ENCODE data around the gene PTTG1IP. TPM values are rescaled to one million over a fixed set of nuclear protein-coding genes. Genes with fewer than 3 reads are reported as not detected.

Gene PTTG1IP
- total RNA-seq, 2 donors from 2014 or later = 284 to 303 TPM

GRCh38 chr21:44898851-44899767, 25.6 kb upstream of the PTTG1IP start:
- no peak for TF ChIP-seq CTCF (IDR thresholded peaks at IDR 0.05)
- no peaks in the 10 kb centered on the region for H3K9me3 ChIP-seq
- no peak overlapping the region for H3K4me3 ChIP-seq
- DNase-seq (ENCODE audit: low spot score) = no peak
- no peaks in the 10 kb centered on the region for H3K4me1 ChIP-seq
- no peak overlapping the region for H3K27ac ChIP-seq
- no peaks in the 10 kb centered on the region for H3K36me3 ChIP-seq
- H3K27me3 ChIP-seq = no peaks in the 10 kb centered on the region

- no peaks in the 10 kb centered on the region for H3K9me3 ChIP-seq
- H3K4me3 ChIP-seq = no peak overlapping the region
- no peak for DNase-seq (ENCODE audit: low spot score)
- H3K27me3 ChIP-seq = no peaks in the 10 kb centered on the region
- H3K27ac ChIP-seq = no peak overlapping the region
- H3K36me3 ChIP-seq = no peaks in the 10 kb centered on the region
- no peaks in the 10 kb centered on the region for H3K4me1 ChIP-seq
- no peak for TF ChIP-seq CTCF (IDR thresholded peaks at IDR 0.05)
Observed at GRCh38 chr21:44898011-44898488, 24.6 kb upstream of the PTTG1IP start.

- Histone ChIP-seq H3K27ac (no peak overlapping the region), H3K36me3 (no peaks in the 10 kb centered on the region), H3K9me3 (no peaks in the 10 kb centered on the region), H3K4me3 (no peak overlapping the region), H3K4me1 (no peaks in the 10 kb centered on the region), H3K27me3 (no peaks in the 10 kb centered on the region)
- TF ChIP-seq CTCF (IDR thresholded peaks at IDR 0.05) = no peak
- no peak for DNase-seq (ENCODE audit: low spot score)
Observed at GRCh38 chr21:44897326-44898010, 24.0 kb upstream of the PTTG1IP start.

GRCh38 chr21:44896561-44897286, 23.2 kb upstream of the PTTG1IP start:
- Histone ChIP-seq H3K27me3 (no peaks in the 10 kb centered on the region), H3K27ac (no peak overlapping the region), H3K36me3 (no peaks in the 10 kb centered on the region), H3K4me3 (no peak overlapping the region), H3K9me3 (no peaks in the 10 kb centered on the region), H3K4me1 (no peaks in the 10 kb centered on the region)
- no peak for DNase-seq (ENCODE audit: low spot score)
- TF ChIP-seq CTCF (IDR thresholded peaks at IDR 0.05) = no peak

GRCh38 chr21:44895859-44896258, 22.4 kb upstream of the PTTG1IP start:
- Histone ChIP-seq H3K27ac (no peak overlapping the region), H3K9me3 (no peaks in the 10 kb centered on the region), H3K27me3 (no peaks in the 10 kb centered on the region), H3K4me1 (no peaks in the 10 kb centered on the region), H3K36me3 (no peaks in the 10 kb centered on the region), H3K4me3 (no peak overlapping the region)
- DNase-seq (ENCODE audit: low spot score) = no peak
- TF ChIP-seq CTCF (IDR thresholded peaks at IDR 0.05) = no peak
